SK-N-SH treated with all-trans-retinoic acid at 6 μM for 48 hours (cell line): ENCODE data around the gene CCDC178.

Experiments used
- CSDC2 ChIP-seq: fragments of 250-450 bp; sonication (Bioruptor Pico); IDR thresholded peaks from 2 replicates; pipeline ENCODE4 v1.5.0; 2020; ENCODE audit warnings: mild to moderate bottlenecking, moderate library complexity
- ISL1 ChIP-seq: fragments of 250-450 bp; sonication (Bioruptor Pico); IDR thresholded peaks from 2 replicates; pipeline ENCODE4 v2.1.2; 2022; ENCODE audit warnings: mild to moderate bottlenecking, moderate library complexity
- OSR1 ChIP-seq: fragments of 250-450 bp; sonication (Bioruptor Pico); IDR thresholded peaks from 2 replicates; pipeline ENCODE4 v1.8.0; 2022; ENCODE audit warnings: moderate library complexity, mild to moderate bottlenecking, inconsistent platforms
- PATZ1 ChIP-seq: fragments of 250-450 bp; sonication (Bioruptor Pico); IDR thresholded peaks from 2 replicates; pipeline ENCODE4 v1.8.0; 2020; ENCODE audit warnings: mild to moderate bottlenecking, moderate library complexity, borderline replicate concordance
- PPARA ChIP-seq: fragments of 250-450 bp; sonication (Bioruptor Pico); IDR thresholded peaks from 2 replicates; pipeline ENCODE4 v1.5.0; 2020; ENCODE audit warnings: mild to moderate bottlenecking, borderline replicate concordance
- RARB ChIP-seq: fragments of 250-450 bp; sonication (Bioruptor Pico); IDR thresholded peaks from 2 replicates; pipeline ENCODE4 v1.8.0; 2021; ENCODE audit warnings: mild to moderate bottlenecking, moderate library complexity
- TSHZ2 ChIP-seq: fragments of 250-450 bp; sonication (Bioruptor Pico); IDR thresholded peaks from 2 replicates; pipeline ENCODE4 v1.5.0; 2020; ENCODE audit warnings: mild to moderate bottlenecking, moderate library complexity
- ZC3H10 ChIP-seq: fragments of 250-450 bp; sonication (Bioruptor Pico); IDR thresholded peaks from 2 replicates; pipeline ENCODE4 v1.5.1; 2021; ENCODE audit warnings: mild to moderate bottlenecking, moderate library complexity
- ZNF70 ChIP-seq: fragments of 450-650 bp; formaldehyde crosslinking; IDR thresholded peaks from 2 replicates; pipeline ENCODE4 v1.5.0; 2020; ENCODE audit warnings: mild to moderate bottlenecking, moderate library complexity
- ZNF8 ChIP-seq: fragments of 450-650 bp; formaldehyde crosslinking; IDR thresholded peaks from 2 replicates; pipeline ENCODE4 v1.5.0; 2020; ENCODE audit warnings: mild to moderate bottlenecking, moderate library complexity

GRCh38 chr18:33183136-33183535, 257.4 kb downstream of the CCDC178 start:
- TF ChIP-seq TSHZ2 (no peak), ZC3H10 (no peak), PATZ1 (CRISPR knock-in tag) (no peak), PPARA (CRISPR knock-in tag) (no peak), ZNF70 (CRISPR knock-in tag) (no peak), ISL1 (CRISPR knock-in tag) (no peak), OSR1 (CRISPR knock-in tag) (no peak), CSDC2 (no peak), RARB (CRISPR knock-in tag) (no peak), ZNF8 (CRISPR knock-in tag) (no peak)
